ENCODE results near the gene TIMM13. TPM values are rescaled to one million over a fixed set of nuclear protein-coding genes. Genes with fewer than 3 reads are reported as not detected.
"Not testable (repeated sequence)": the region's sequence is repeated elsewhere in the genome, so short reads cannot be mapped to it uniquely, and the experiment has no call there.

Gene TIMM13
- total and polyA plus RNA-seq, 2 donors (not counting 1 experiment from before 2014, with no cell fraction given) = 19.4 to 32.5 TPM

DNA sequence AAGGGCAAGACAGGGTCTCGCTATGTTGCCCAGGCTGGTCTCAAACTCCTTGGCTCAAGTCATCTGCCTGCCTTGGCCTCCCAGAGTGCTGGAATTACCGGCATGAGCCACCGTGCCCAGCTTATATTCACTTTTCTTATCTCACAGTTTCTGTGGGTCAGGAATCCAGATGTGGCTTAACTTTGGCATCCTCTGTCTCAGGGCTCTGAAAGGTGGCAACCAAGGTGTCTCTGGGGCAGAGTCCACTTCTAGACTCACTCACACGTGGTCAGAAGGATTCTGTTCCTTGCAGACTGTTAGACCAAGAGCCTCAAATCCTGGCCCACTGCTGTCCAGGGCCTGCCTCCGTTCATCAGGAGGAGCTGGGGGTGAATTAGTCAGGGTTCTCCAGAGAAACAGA lies 37.0 kb upstream of the TIMM13 start:
- no peak overlapping the region for H3K27ac Mint-ChIP-seq
- no peaks in the 10 kb centered on the region for H3K9me3 ChIP-seq (ENCODE audit: control extremely low read depth in 1 of 3, control insufficient read depth in 2 of 3, insufficient read depth in 1 of 3, low read length in 2 of 3)
- no peak for DNase-seq
- TF ChIP-seq, protein P1, sequence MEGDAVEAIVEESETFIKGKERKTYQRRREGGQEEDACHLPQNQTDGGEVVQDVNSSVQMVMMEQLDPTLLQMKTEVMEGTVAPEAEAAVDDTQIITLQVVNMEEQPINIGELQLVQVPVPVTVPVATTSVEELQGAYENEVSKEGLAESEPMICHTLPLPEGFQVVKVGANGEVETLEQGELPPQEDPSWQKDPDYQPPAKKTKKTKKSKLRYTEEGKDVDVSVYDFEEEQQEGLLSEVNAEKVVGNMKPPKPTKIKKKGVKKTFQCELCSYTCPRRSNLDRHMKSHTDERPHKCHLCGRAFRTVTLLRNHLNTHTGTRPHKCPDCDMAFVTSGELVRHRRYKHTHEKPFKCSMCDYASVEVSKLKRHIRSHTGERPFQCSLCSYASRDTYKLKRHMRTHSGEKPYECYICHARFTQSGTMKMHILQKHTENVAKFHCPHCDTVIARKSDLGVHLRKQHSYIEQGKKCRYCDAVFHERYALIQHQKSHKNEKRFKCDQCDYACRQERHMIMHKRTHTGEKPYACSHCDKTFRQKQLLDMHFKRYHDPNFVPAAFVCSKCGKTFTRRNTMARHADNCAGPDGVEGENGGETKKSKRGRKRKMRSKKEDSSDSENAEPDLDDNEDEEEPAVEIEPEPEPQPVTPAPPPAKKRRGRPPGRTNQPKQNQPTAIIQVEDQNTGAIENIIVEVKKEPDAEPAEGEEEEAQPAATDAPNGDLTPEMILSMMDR (IDR thresholded peaks at IDR 0.05) = no peak
- TF ChIP-seq EZH2 (IDR thresholded peaks at IDR 0.05; ENCODE audit: borderline replicate concordance, insufficient read depth, low read depth, low read length, poor library complexity, severe bottlenecking) = no peak
- no peaks in the 10 kb centered on the region for H4K20me1 ChIP-seq (ENCODE audit: control insufficient read depth, insufficient read depth, low read length, poor library complexity, severe bottlenecking)
- WGBS (ENCODE audit: insufficient coverage) = 94% methylated on average over 3 of the region's 5 CpGs
- H3K4me2 ChIP-seq (replicated peaks; ENCODE audit: low read depth, low read length, poor library complexity, severe bottlenecking) = no peak overlapping the region
- H3K4me3 ChIP-seq (ENCODE audit: control extremely low read depth in 1 of 5, extremely low read depth in 1 of 5, insufficient read depth in 1 of 5, low read depth in 2 of 5, low read length in 4 of 5) = no peak overlapping the region
- ATAC-seq (ENCODE audit: low read depth) = no peak
- peaks cover 12% of the 10 kb centered on the region for H3K4me1 Mint-ChIP-seq
- CTCF ChIA-PET = interaction anchor here (0.8 to 1.3 kb wide), 3 partner anchors 9 to 147 kb away, joined by 3 to 4 read pairs (median 3); no protein-coding TSS in a partner anchor
- no peak overlapping the region for H2AFZ ChIP-seq (ENCODE audit: insufficient read depth, low read depth, low read length, poor library complexity, severe bottlenecking)
- H3K27ac ChIP-seq (ENCODE audit: low read length in 2 of 2) = no peak overlapping the region
- no peaks in the 10 kb centered on the region for H3K36me3 ChIP-seq (replicated peaks in 1 of 2; ENCODE audit: control extremely low read depth in 1 of 2, control insufficient read depth in 1 of 2, extremely low read depth in 1 of 2, insufficient read depth in 2 of 2, low read length in 1 of 2)
- H3K4me3 Mint-ChIP-seq = no peak overlapping the region
- peaks cover 0 to 10% (median 2%) of the 10 kb centered on the region in 4 experiments for H3K27me3 ChIP-seq (replicated peaks in 1 of 4; ENCODE audit: control extremely low read depth in 1 of 4, control insufficient read depth in 3 of 4, insufficient read depth in 4 of 4, low read length in 3 of 4)
- peaks cover 4% of the 10 kb centered on the region for H3K79me2 ChIP-seq (ENCODE audit: control insufficient read depth, insufficient read depth, low read length)
- peaks cover 10 to 18% of the 10 kb centered on the region in 2 donors for H3K4me1 ChIP-seq (ENCODE audit: control insufficient read depth in 2 of 2, insufficient read depth in 2 of 2, low read length in 2 of 2)
- POLR2A ChIA-PET = no interaction called here
- H3K9me3 Mint-ChIP-seq (ENCODE audit: insufficient read depth) = no peaks in the 10 kb centered on the region
- no peak overlapping the region for H3K9ac ChIP-seq (ENCODE audit: low read length)
- intact Hi-C loops (cut with micrococcal nuclease) = no loop called here
- H3K27me3 Mint-ChIP-seq = peaks cover 3% of the 10 kb centered on the region

DNA sequence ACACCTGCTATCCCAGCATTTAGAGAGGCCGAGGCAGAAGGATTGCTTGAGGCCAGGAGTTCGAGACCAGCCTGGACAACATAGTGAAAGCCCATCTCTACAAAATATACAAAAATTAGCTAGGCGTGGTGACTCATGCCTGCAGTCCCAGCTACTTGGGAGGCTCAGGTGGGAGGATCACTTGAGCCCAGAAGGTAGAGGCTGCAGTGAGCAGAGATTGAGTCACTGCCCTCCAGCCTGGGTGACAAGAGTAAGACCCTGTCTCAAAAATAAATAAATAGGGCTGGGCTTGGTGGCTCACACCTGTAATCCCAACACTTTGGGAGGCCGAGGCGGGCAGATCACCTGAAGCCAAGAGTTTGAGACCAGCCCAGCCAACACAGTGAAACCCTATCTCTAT lies 36.3 kb upstream of the TIMM13 start:
- H3K9me3 Mint-ChIP-seq (ENCODE audit: insufficient read depth); ATAC-seq (ENCODE audit: low read depth): not testable (repeated sequence)
- CTCF ChIA-PET = interaction anchor here (0.8 to 1.3 kb wide), 3 partner anchors 9 to 148 kb away, joined by 3 to 4 read pairs (median 3); no protein-coding TSS in a partner anchor

More for the DNA sequence above, 36.3 kb upstream of the TIMM13 start:
- H3K27ac ChIP-seq (ENCODE audit: low read length in 2 of 2); H3K9ac ChIP-seq (ENCODE audit: low read length); intact Hi-C loops (cut with micrococcal nuclease); H2AFZ ChIP-seq (ENCODE audit: insufficient read depth, low read depth, low read length, poor library complexity, severe bottlenecking); H3K27me3 Mint-ChIP-seq; H3K27me3 ChIP-seq (replicated peaks in 1 of 4; ENCODE audit: control extremely low read depth in 1 of 4, control insufficient read depth in 3 of 4, insufficient read depth in 4 of 4, low read length in 3 of 4); H3K27ac Mint-ChIP-seq; H3K4me2 ChIP-seq (replicated peaks; ENCODE audit: low read depth, low read length, poor library complexity, severe bottlenecking); H3K79me2 ChIP-seq (ENCODE audit: control insufficient read depth, insufficient read depth, low read length); H3K36me3 ChIP-seq (replicated peaks in 1 of 2; ENCODE audit: control extremely low read depth in 1 of 2, control insufficient read depth in 1 of 2, extremely low read depth in 1 of 2, insufficient read depth in 2 of 2, low read length in 1 of 2); H3K4me3 ChIP-seq (ENCODE audit: control extremely low read depth in 1 of 5, extremely low read depth in 1 of 5, insufficient read depth in 1 of 5, low read depth in 2 of 5, low read length in 4 of 5); H3K9me3 ChIP-seq (ENCODE audit: control extremely low read depth in 1 of 3, control insufficient read depth in 2 of 3, insufficient read depth in 1 of 3, low read length in 2 of 3); DNase-seq; H4K20me1 ChIP-seq (ENCODE audit: control insufficient read depth, insufficient read depth, low read length, poor library complexity, severe bottlenecking): not testable (repeated sequence)
- peak overlapping the region; percentile 23 for H3K4me3 Mint-ChIP-seq
- POLR2A ChIA-PET = interaction anchor here (0.6 to 0.7 kb wide), 3 partner anchors 13 to 204 kb away, joined by 3 to 8 read pairs (median 7); no protein-coding TSS in a partner anchor
- 100% methylated on average over 2 of the region's 5 CpGs for WGBS (ENCODE audit: insufficient coverage)
- peaks cover 11% of the 10 kb centered on the region for H3K4me1 Mint-ChIP-seq
- H3K4me1 ChIP-seq (ENCODE audit: control insufficient read depth in 2 of 2, insufficient read depth in 2 of 2, low read length in 2 of 2) = peaks cover 10 to 18% of the 10 kb centered on the region in 2 donors

All from B cell (primary cell).